Activated T-cell treated with anti-CD3 and anti-CD28 coated beads, Interleukin-2, amount 50 U/mL, for 24 hours (primary cell): ENCODE measurements around the gene PEAK1.
A peak's percentile ranks its signal among the peaks of the same experiment; 100 is the strongest.
"Not testable (repeated sequence)": the region's sequence is repeated elsewhere in the genome, so short reads cannot be mapped to it uniquely, and the experiment has no call there.

Source experiments
- DNase-seq: peaks from one replicate; pipeline ENCODE4 v3.0.0-alpha.2; 2020
- H3K27ac Mint-ChIP-seq: 2 replicates; pipeline ENCODE4 v1.8.0; 2020; ENCODE audit warnings: mild to moderate bottlenecking, mixed read lengths
- H3K27me3 Mint-ChIP-seq: 2 replicates; pipeline ENCODE4 v1.8.0; 2020; ENCODE audit warnings: mixed read lengths
- H3K36me3 Mint-ChIP-seq: 2 replicates; pipeline ENCODE4 v1.8.0; 2020; ENCODE audit warnings: low read depth, mixed read lengths
- H3K4me1 Mint-ChIP-seq: 2 replicates; pipeline ENCODE4 v1.8.0; 2020; ENCODE audit warnings: low read depth, mixed read lengths
- H3K4me3 Mint-ChIP-seq: 2 replicates; pipeline ENCODE4 v1.8.0; 2020; ENCODE audit warnings: mild to moderate bottlenecking, moderate library complexity, mixed read lengths
- H3K9me3 Mint-ChIP-seq: 2 replicates; pipeline ENCODE4 v1.8.0; 2020; ENCODE audit warnings: mixed read lengths

PEAK1 gene

GRCh38 chr15:77416954-77417353, 3.0 kb downstream of the PEAK1 start:
- Mint-ChIP-seq H3K4me1 (peaks cover 31% of the 10 kb centered on the region), H3K27ac (no peak overlapping the region), H3K9me3 (no peaks in the 10 kb centered on the region), H3K36me3 (peaks cover 16% of the 10 kb centered on the region), H3K4me3 (no peak overlapping the region), H3K27me3 (no peaks in the 10 kb centered on the region)
- DNase-seq: no peak

GRCh38 chr15:77416148-77416455, 3.8 kb downstream of the PEAK1 start:
- H3K36me3 Mint-ChIP-seq: peaks cover 11% of the 10 kb centered on the region
- H3K4me3 Mint-ChIP-seq: no peak overlapping the region
- H3K9me3 Mint-ChIP-seq: no peaks in the 10 kb centered on the region
- no peak for DNase-seq
- H3K27me3 Mint-ChIP-seq: no peaks in the 10 kb centered on the region
- H3K4me1 Mint-ChIP-seq: peaks cover 22% of the 10 kb centered on the region
- no peak overlapping the region for H3K27ac Mint-ChIP-seq

- peaks cover 6% of the 10 kb centered on the region for H3K36me3 Mint-ChIP-seq
- DNase-seq: no peak
- H3K4me3 Mint-ChIP-seq: no peak overlapping the region
- H3K27ac Mint-ChIP-seq: no peak overlapping the region
- H3K27me3 Mint-ChIP-seq: no peaks in the 10 kb centered on the region
- H3K9me3 Mint-ChIP-seq: no peaks in the 10 kb centered on the region
- H3K4me1 Mint-ChIP-seq: peaks cover 23% of the 10 kb centered on the region
Measured at GRCh38 chr15:77415450-77416147, 4.3 kb downstream of the PEAK1 start.

- DNase-seq: no peak
- Mint-ChIP-seq H3K27ac (no peak overlapping the region), H3K27me3 (no peaks in the 10 kb centered on the region), H3K36me3 (peaks cover 5% of the 10 kb centered on the region), H3K9me3 (no peaks in the 10 kb centered on the region), H3K4me3 (no peak overlapping the region), H3K4me1 (peaks cover 29% of the 10 kb centered on the region)
Measured at GRCh38 chr15:77414789-77415442, 5.0 kb downstream of the PEAK1 start.

GRCh38 chr15:77413699-77414349, 6.1 kb downstream of the PEAK1 start:
- Mint-ChIP-seq H3K36me3 (peaks cover 1% of the 10 kb centered on the region), H3K9me3 (no peaks in the 10 kb centered on the region), H3K4me3 (no peak overlapping the region), H3K27me3 (no peaks in the 10 kb centered on the region), H3K4me1 (peaks cover 36% of the 10 kb centered on the region), H3K27ac (no peak overlapping the region)
- DNase-seq: no peak

GRCh38 chr15:77412972-77413698, 6.8 kb downstream of the PEAK1 start:
- no peaks in the 10 kb centered on the region for H3K27me3 Mint-ChIP-seq
- no peak for DNase-seq
- no peak overlapping the region for H3K27ac Mint-ChIP-seq
- H3K4me1 Mint-ChIP-seq: peaks cover 30% of the 10 kb centered on the region
- H3K36me3 Mint-ChIP-seq: no peaks in the 10 kb centered on the region
- H3K9me3 Mint-ChIP-seq: no peaks in the 10 kb centered on the region
- no peak overlapping the region for H3K4me3 Mint-ChIP-seq

GRCh38 chr15:77411619-77411976, 8.3 kb downstream of the PEAK1 start:
- DNase-seq: no peak
- H3K9me3 Mint-ChIP-seq: no peaks in the 10 kb centered on the region
- no peak overlapping the region for H3K27ac Mint-ChIP-seq
- peaks cover 29% of the 10 kb centered on the region for H3K4me1 Mint-ChIP-seq
- H3K27me3 Mint-ChIP-seq: no peaks in the 10 kb centered on the region
- H3K36me3 Mint-ChIP-seq: no peaks in the 10 kb centered on the region
- H3K4me3 Mint-ChIP-seq: no peak overlapping the region

- no peak for DNase-seq
- H3K27me3 Mint-ChIP-seq: no peaks in the 10 kb centered on the region
- peaks cover 35% of the 10 kb centered on the region for H3K4me1 Mint-ChIP-seq
- H3K27ac Mint-ChIP-seq: no peak overlapping the region
- no peak overlapping the region for H3K4me3 Mint-ChIP-seq
- no peaks in the 10 kb centered on the region for H3K9me3 Mint-ChIP-seq
- H3K36me3 Mint-ChIP-seq: no peaks in the 10 kb centered on the region
Measured at GRCh38 chr15:77410701-77411618, 8.9 kb downstream of the PEAK1 start.

GRCh38 chr15:77410157-77410500, 9.8 kb downstream of the PEAK1 start:
- H3K27ac Mint-ChIP-seq: peak overlapping the region; percentile 90
- peaks cover 38% of the 10 kb centered on the region for H3K4me1 Mint-ChIP-seq
- not testable (repeated sequence) for DNase-seq

GRCh38 chr15:77409259-77410156, 10.4 kb downstream of the PEAK1 start:
- H3K4me3 Mint-ChIP-seq: peak overlapping the region; percentile 53
- no peaks in the 10 kb centered on the region for H3K9me3 Mint-ChIP-seq
- H3K4me1 Mint-ChIP-seq: peaks cover 38% of the 10 kb centered on the region
- no peaks in the 10 kb centered on the region for H3K36me3 Mint-ChIP-seq
- H3K27me3 Mint-ChIP-seq: no peaks in the 10 kb centered on the region
- peak overlapping the region; percentile 90 for H3K27ac Mint-ChIP-seq
- DNase-seq: no peak

More at GRCh38 chr15:77410157-77410500, 9.8 kb downstream of the PEAK1 start:
- H3K9me3 Mint-ChIP-seq, H3K27me3 Mint-ChIP-seq, H3K36me3 Mint-ChIP-seq: not testable (repeated sequence)
- peak overlapping the region; percentile 53 for H3K4me3 Mint-ChIP-seq

- Mint-ChIP-seq H3K27me3 (no peaks in the 10 kb centered on the region), H3K36me3 (no peaks in the 10 kb centered on the region), H3K4me3 (no peak overlapping the region), H3K4me1 (peaks cover 56% of the 10 kb centered on the region), H3K9me3 (no peaks in the 10 kb centered on the region), H3K27ac (no peak overlapping the region)
- DNase-seq: no peak
Measured at GRCh38 chr15:77406846-77407245, 13.1 kb downstream of the PEAK1 start.

GRCh38 chr15:77406173-77406759, 13.6 kb downstream of the PEAK1 start:
- not testable (repeated sequence) for H3K27me3 Mint-ChIP-seq, H3K36me3 Mint-ChIP-seq, DNase-seq, H3K9me3 Mint-ChIP-seq, H3K4me3 Mint-ChIP-seq, H3K27ac Mint-ChIP-seq
- peaks cover 61% of the 10 kb centered on the region for H3K4me1 Mint-ChIP-seq

- Mint-ChIP-seq H3K27ac (peak overlapping the region; percentile 74), H3K4me1 (peaks cover 44% of the 10 kb centered on the region), H3K4me3 (no peak overlapping the region), H3K9me3 (peaks cover 21% of the 10 kb centered on the region), H3K27me3 (no peaks in the 10 kb centered on the region), H3K36me3 (peaks cover 9% of the 10 kb centered on the region)
- DNase-seq: no peak
Measured at GRCh38 chr15:77402740-77403379, 17.0 kb downstream of the PEAK1 start.
